SK-N-SH (cell line): ENCODE measurements around the gene GSTO2. TPM values are rescaled to one million over a fixed set of nuclear protein-coding genes. Genes with fewer than 3 reads are reported as not detected.
A peak's percentile ranks its signal among the peaks of the same experiment; 100 is the strongest.

Experiments used
- CTCF ChIA-PET: fragments of 300-600, 350-600 bp; formaldehyde crosslinking; extraction: SDS; loops from one replicate; lab custom pipeline; 2021; lab: Yijun Ruan, JAX
- POLR2A ChIA-PET: fragments of 350-600 bp; sonication (Branson Sonifier 250); formaldehyde crosslinking; extraction: SDS; loops from one replicate; lab custom pipeline; 2020; ENCODE audit warnings: antibody characterized with exemption, inconsistent platforms; lab: Yijun Ruan, JAX
- DNase-seq: peaks from one replicate; pipeline ENCODE4 v3.0.0; 2012
- H2AFZ ChIP-seq: fragments of 200-600 bp; sonication (generic); 2 replicates; pipeline ENCODE4 v1.8.1; 2016; ENCODE audit warnings: antibody characterized with exemption, mild to moderate bottlenecking, low read depth
- H3F3A ChIP-seq: fragments of 200-600 bp; sonication (generic); replicated peaks from 2 replicates; pipeline ENCODE3; 2016; ENCODE audit warnings: antibody characterized with exemption, mild to moderate bottlenecking; ENCODE audit not compliant: insufficient read depth
- H3K27ac ChIP-seq, 2 experiments: fragments of 200-500 bp in 1 of 2; fragments of 200-600 bp in 1 of 2; sonication (Bioruptor generic) in 1 of 2; sonication (generic), shearing (Covaris generic) in 1 of 2; 2 replicates each; pipeline versions ENCODE4 v1.5.1 to v1.6.1; 2014 to 2016; ENCODE audit warnings: low read depth in 2 of 2, inconsistent platforms in 1 of 2, low read length in 1 of 2, mild to moderate bottlenecking in 1 of 2, mixed read lengths in 1 of 2
- H3K27me3 ChIP-seq: fragments of 200-600 bp; sonication (generic), shearing (Covaris generic); 2 replicates; pipeline ENCODE4 v1.6.1; 2016; ENCODE audit warnings: mixed run types; ENCODE audit not compliant: insufficient read depth
- H3K36me3 ChIP-seq, 2 experiments: fragments of 200-500 bp in 1 of 2; fragments of 200-600 bp in 1 of 2; sonication (Bioruptor generic) in 1 of 2; sonication (generic) in 1 of 2; replicated peaks in 1 of 2; 2 replicates each; pipeline versions ENCODE3 to v1.5.1; 2014 to 2016; ENCODE audit warnings: low read length in 1 of 2, mild to moderate bottlenecking in 1 of 2; ENCODE audit not compliant: insufficient read depth in 2 of 2, control insufficient read depth in 1 of 2
- H3K4me1 ChIP-seq, 2 experiments: fragments of 200-500 bp in 1 of 2; fragments of 200-600 bp in 1 of 2; sonication (Bioruptor generic) in 1 of 2; sonication (generic), shearing (Covaris generic) in 1 of 2; 2 replicates each; pipeline versions ENCODE4 v1.5.1 to v1.6.1; 2014 to 2016; ENCODE audit warnings: low read depth in 1 of 2, low read length in 1 of 2, mixed run types in 1 of 2; ENCODE audit not compliant: insufficient read depth in 2 of 2, control insufficient read depth in 1 of 2
- H3K4me2 ChIP-seq: fragments of 200-600 bp; sonication (generic), shearing (Covaris generic); 2 replicates; pipeline ENCODE4 v1.6.1; 2017; ENCODE audit warnings: mixed run types
- H3K4me3 ChIP-seq, 2 experiments: fragments of 200-500 bp in 1 of 2; fragments of 200-600 bp in 1 of 2; sonication (Bioruptor generic) in 1 of 2; sonication (generic), shearing (Covaris generic) in 1 of 2; 2 replicates each; pipeline versions ENCODE4 v1.5.1 to v1.8.1; 2014 to 2016; ENCODE audit warnings: low read depth in 2 of 2, inconsistent platforms in 1 of 2, low read length in 1 of 2, mild to moderate bottlenecking in 1 of 2, mixed read lengths in 1 of 2, moderate library complexity in 1 of 2
- H3K79me2 ChIP-seq: fragments of 200-600 bp; sonication (generic); 2 replicates; pipeline ENCODE4 v1.8.1; 2017; ENCODE audit warnings: mild to moderate bottlenecking; ENCODE audit not compliant: insufficient read depth
- H3K9ac ChIP-seq: fragments of 200-600 bp; sonication (generic); 2 replicates; pipeline ENCODE4 v1.6.1; 2017; ENCODE audit warnings: mixed run types
- H3K9me2 ChIP-seq: fragments of 200-600 bp; sonication (generic); 2 replicates; pipeline ENCODE4 v1.6.1; 2017; ENCODE audit warnings: mixed run types
- H3K9me3 ChIP-seq: fragments of 200-600 bp; sonication (generic); 2 replicates; pipeline ENCODE4 v1.6.1; 2017; ENCODE audit warnings: mixed run types, mild to moderate bottlenecking, moderate library complexity
- H4K20me1 ChIP-seq: fragments of 200-600 bp; sonication (generic); 2 replicates; pipeline ENCODE4 v1.6.1; 2017; ENCODE audit warnings: mild to moderate bottlenecking, mixed run types; ENCODE audit not compliant: insufficient read depth
- ELF1 ChIP-seq: IDR thresholded peaks from 2 replicates; pipeline ENCODE4 v1.4.0; 2012
- EZH2phosphoT487 ChIP-seq: fragments of 200-600 bp; sonication (generic); IDR thresholded peaks from 2 replicates; pipeline ENCODE4 v1.6.1; 2017; ENCODE audit warnings: low read depth, mixed run types, mild to moderate bottlenecking, antibody characterized with exemption, moderate library complexity, borderline replicate concordance
- GABPA ChIP-seq: IDR thresholded peaks from 2 replicates; pipeline ENCODE4 v1.4.0; 2012; ENCODE audit warnings: low read depth, mild to moderate bottlenecking
- MEF2A ChIP-seq: IDR thresholded peaks from 2 replicates; pipeline ENCODE4 v1.4.0; 2012; ENCODE audit warnings: low read depth, borderline replicate concordance
- MXI1 ChIP-seq: IDR thresholded peaks from 2 replicates; pipeline ENCODE4 v1.6.1; 2012; ENCODE audit warnings: mild to moderate bottlenecking, low read depth, low read length, improper control_type of control experiment
- NFIC ChIP-seq: IDR thresholded peaks from 2 replicates; pipeline ENCODE4 v1.4.0; 2012; ENCODE audit warnings: borderline replicate concordance
- POLR2AphosphoS5 ChIP-seq: IDR thresholded peaks from 2 replicates; pipeline ENCODE4 v1.6.1; 2012; ENCODE audit warnings: low read depth, low read length
- RCOR1 ChIP-seq: fragments of 150-350 bp; IDR thresholded peaks from 2 replicates; pipeline ENCODE4 v1.6.1; 2017; ENCODE audit warnings: antibody characterized with exemption, low read length
- REST ChIP-seq: IDR thresholded peaks from 2 replicates; pipeline ENCODE4 v1.6.1; 2012; ENCODE audit warnings: mild to moderate bottlenecking, low read depth, low read length, moderate library complexity
- SIN3A ChIP-seq: IDR thresholded peaks from 2 replicates; pipeline ENCODE4 v1.6.1; 2012; ENCODE audit warnings: low read depth, mild to moderate bottlenecking, low read length, moderate library complexity, borderline replicate concordance
- WGBS: methylation state at CpG from one replicate; pipeline ENCODE4 v1.1.6; 2017; ENCODE audit warnings: low lambda C conversion rate; 5-methylcytosine and 5-hydroxymethylcytosine counted together
- polyA plus RNA-seq, 3 experiments: library from polyadenylated mRNA; depleted of rRNA; stranded (reverse); fragments of >200 nt; gene quantifications; 2 replicates each; pipeline ENCODE4 v1.2.3, GENCODE V29; 2012
- TF ChIP-seq, protein P1 (sequence below): IDR thresholded peaks from 2 replicates; pipeline ENCODE4 v1.4.0; 2012; ENCODE audit warnings: low read depth, borderline replicate concordance
- TF ChIP-seq, protein P2 (sequence below): fragments of 200-600 bp; sonication (generic); IDR thresholded peaks from 2 replicates; pipeline ENCODE4 v1.6.1; 2017; ENCODE audit warnings: antibody characterized with exemption, mild to moderate bottlenecking, moderate library complexity

The GSTO2 gene
- polyA plus RNA-seq, 1 of the 3 experiments (the other 2 are of a cell fraction): 0.49 TPM

- no peak for TF ChIP-seq MXI1
- TF ChIP-seq MEF2A: no peak
- no peak for TF ChIP-seq POLR2AphosphoS5
- no peak for TF ChIP-seq GABPA
- no peak for TF ChIP-seq REST
Measured at GRCh38 chr10:104296687-104297436, 27.9 kb downstream of the GSTO2 start (continued).

DNA sequence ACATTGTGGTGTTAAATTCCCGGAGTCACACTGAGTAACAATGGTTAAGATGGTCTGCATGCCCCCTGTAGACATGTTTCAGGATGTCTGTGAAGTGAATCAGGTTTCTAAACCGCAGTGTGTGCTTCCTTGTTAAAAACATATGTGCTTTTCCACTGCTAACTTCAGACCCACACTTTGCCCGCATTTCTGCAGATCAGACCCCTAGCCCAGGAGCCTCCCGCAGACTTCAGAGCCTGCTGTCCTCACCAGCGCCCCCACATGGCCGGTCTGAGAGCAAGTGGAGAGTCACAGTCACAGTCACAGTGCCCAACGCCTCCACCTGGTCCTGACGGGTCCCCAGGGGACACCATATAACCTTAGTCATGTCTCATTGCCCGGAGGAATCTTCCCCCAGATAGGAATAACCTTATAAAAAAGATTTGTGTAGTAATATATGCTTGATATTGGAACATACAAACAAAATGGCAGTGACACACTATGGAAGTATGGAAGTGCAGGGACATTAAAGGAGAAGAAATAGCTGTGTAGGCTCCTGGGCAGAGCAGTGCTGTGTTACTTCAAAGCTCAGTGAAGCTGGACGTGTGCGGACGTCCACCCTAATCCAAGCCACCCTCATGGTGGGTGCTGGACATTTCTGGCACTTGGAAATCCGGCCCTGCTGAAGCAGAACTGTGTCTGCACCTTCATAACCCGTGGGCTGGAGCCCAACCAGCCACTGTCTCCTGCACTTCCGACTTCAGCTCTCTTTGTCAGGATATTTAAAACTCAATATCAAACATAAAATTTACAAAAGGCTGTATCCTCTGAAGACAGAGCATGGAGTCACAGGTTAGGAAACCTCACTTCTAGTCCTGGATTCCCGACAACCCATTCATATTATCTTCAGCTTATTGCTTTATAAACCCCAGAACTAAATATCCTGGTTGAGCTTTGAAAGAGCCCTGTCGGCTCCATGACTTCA lies 29.0 kb downstream of the GSTO2 start:
- Histone ChIP-seq H4K20me1 (no peaks in the 10 kb centered on the region), H3K9me2 (no peaks in the 10 kb centered on the region), H3K36me3 (no peaks in the 10 kb centered on the region), H3K27me3 (no peaks in the 10 kb centered on the region), H3K9ac (no peak overlapping the region), H3K4me3 (no peak overlapping the region; a peak in 1 of 4 replicates), H3K4me2 (no peak overlapping the region), H3F3A (peaks cover 23% of the 10 kb centered on the region), H2AFZ (no peak overlapping the region), H3K27ac (peak overlapping the region; percentile 96 to 98), H3K9me3 (no peaks in the 10 kb centered on the region), H3K79me2 (no peaks in the 10 kb centered on the region), H3K4me1 (peaks cover 22 to 33% of the 10 kb centered on the region in 2 experiments)
- ChIA-PET CTCF (interaction anchor here (0.6 to 3.5 kb wide), 9 partner anchors 8 to 325 kb away, joined by 3 to 46 read pairs (median 7); partner anchors contain the start of genes CFAP58 and ITPRIP), POLR2A (no interaction called here)
- DNase-seq: no peak
- 87% methylated on average over 13 of the region's 17 CpGs for WGBS
- TF ChIP-seq RCOR1: no peak
- TF ChIP-seq NFIC: no peak
- TF ChIP-seq GABPA: no peak
- no peak for TF ChIP-seq SIN3A
- TF ChIP-seq, protein P1, sequence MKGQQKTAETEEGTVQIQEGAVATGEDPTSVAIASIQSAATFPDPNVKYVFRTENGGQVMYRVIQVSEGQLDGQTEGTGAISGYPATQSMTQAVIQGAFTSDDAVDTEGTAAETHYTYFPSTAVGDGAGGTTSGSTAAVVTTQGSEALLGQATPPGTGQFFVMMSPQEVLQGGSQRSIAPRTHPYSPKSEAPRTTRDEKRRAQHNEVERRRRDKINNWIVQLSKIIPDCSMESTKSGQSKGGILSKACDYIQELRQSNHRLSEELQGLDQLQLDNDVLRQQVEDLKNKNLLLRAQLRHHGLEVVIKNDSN: no peak
- TF ChIP-seq EZH2phosphoT487: no peak
- no peak for TF ChIP-seq ELF1
- TF ChIP-seq, protein P2, sequence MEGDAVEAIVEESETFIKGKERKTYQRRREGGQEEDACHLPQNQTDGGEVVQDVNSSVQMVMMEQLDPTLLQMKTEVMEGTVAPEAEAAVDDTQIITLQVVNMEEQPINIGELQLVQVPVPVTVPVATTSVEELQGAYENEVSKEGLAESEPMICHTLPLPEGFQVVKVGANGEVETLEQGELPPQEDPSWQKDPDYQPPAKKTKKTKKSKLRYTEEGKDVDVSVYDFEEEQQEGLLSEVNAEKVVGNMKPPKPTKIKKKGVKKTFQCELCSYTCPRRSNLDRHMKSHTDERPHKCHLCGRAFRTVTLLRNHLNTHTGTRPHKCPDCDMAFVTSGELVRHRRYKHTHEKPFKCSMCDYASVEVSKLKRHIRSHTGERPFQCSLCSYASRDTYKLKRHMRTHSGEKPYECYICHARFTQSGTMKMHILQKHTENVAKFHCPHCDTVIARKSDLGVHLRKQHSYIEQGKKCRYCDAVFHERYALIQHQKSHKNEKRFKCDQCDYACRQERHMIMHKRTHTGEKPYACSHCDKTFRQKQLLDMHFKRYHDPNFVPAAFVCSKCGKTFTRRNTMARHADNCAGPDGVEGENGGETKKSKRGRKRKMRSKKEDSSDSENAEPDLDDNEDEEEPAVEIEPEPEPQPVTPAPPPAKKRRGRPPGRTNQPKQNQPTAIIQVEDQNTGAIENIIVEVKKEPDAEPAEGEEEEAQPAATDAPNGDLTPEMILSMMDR: peak; percentile 59
